Endometrial microvascular endothelial cells (primary cell): ENCODE results near the gene TAOK3. TPM values are rescaled to one million over a fixed set of nuclear protein-coding genes. Genes with fewer than 3 reads are reported as not detected.
"Not testable (repeated sequence)": the region's sequence is repeated elsewhere in the genome, so short reads cannot be mapped to it uniquely, and the experiment has no call there.

ENCODE experiments used
- in situ Hi-C: cut with HindIII; loops from 2 replicates; pipeline ENCODE4 v1.10.0; 2017; ENCODE audit warnings: low sequenced_read_pairs, low pct_unique_long_range_greater_than_20kb; ENCODE audit errors: inconsistent ontology term
- total RNA-seq: library from RNA; depleted of rRNA; stranded (reverse); fragments of >200 nt; gene quantifications from one replicate; pipeline ENCODE4 v1.2.3, GENCODE V29; 2015; ENCODE audit errors: inconsistent ontology term

Gene TAOK3
- total RNA-seq, 1 donor from 2014 or later, result 21.6 TPM

- in situ Hi-C loops, result no loop called here
These were observed 113.6 kb downstream of the TAOK3 start for GRCh38 chr12:118259079-118259478.

GRCh38 chr12:118256352-118256751 is 116.4 kb downstream of the TAOK3 start:
- in situ Hi-C loops, result no loop called here

- in situ Hi-C loops, result no loop called here
These were observed 123.2 kb downstream of the TAOK3 start for GRCh38 chr12:118249547-118249946.

- in situ Hi-C loops, result not testable (repeated sequence)
These were observed 126.8 kb downstream of the TAOK3 start for GRCh38 chr12:118245886-118246285.

GRCh38 chr12:118238888-118239287 is 133.8 kb downstream of the TAOK3 start:
- in situ Hi-C loops, result no loop called here

- in situ Hi-C loops, result no loop called here
These were observed 134.8 kb downstream of the TAOK3 start for GRCh38 chr12:118237908-118238307.

- in situ Hi-C loops, result no loop called here
These were observed 135.5 kb downstream of the TAOK3 start for GRCh38 chr12:118237052-118237665.

- in situ Hi-C loops, result no loop called here
These were observed 152.0 kb downstream of the TAOK3 start for GRCh38 chr12:118220702-118221101.

- in situ Hi-C loops, result no loop called here
These were observed 152.9 kb downstream of the TAOK3 start for GRCh38 chr12:118219772-118220171.

GRCh38 chr12:118219106-118219505 is 153.6 kb downstream of the TAOK3 start:
- in situ Hi-C loops, result no loop called here

- in situ Hi-C loops, result no loop called here
These were observed 159.3 kb downstream of the TAOK3 start for GRCh38 chr12:118213452-118213851.

- in situ Hi-C loops, result no loop called here
These were observed 160.1 kb downstream of the TAOK3 start for GRCh38 chr12:118212606-118213005.

- in situ Hi-C loops, result no loop called here
These were observed 166.6 kb downstream of the TAOK3 start for GRCh38 chr12:118206107-118206412.

GRCh38 chr12:118193958-118194357 is 178.7 kb downstream of the TAOK3 start:
- in situ Hi-C loops, result no loop called here

GRCh38 chr12:118193477-118193876 is 179.2 kb downstream of the TAOK3 start:
- in situ Hi-C loops, result no loop called here

GRCh38 chr12:118190266-118190665 is 182.4 kb downstream of the TAOK3 start:
- in situ Hi-C loops, result no loop called here

GRCh38 chr12:118189741-118190191 is 182.9 kb downstream of the TAOK3 start:
- in situ Hi-C loops, result loop anchor here (10.0 kb wide), 1 partner anchor 185 kb away; the partner anchor contains the start of genes SUDS3 and TAOK3

GRCh38 chr12:118188690-118189371 is 183.9 kb downstream of the TAOK3 start:
- in situ Hi-C loops, result loop anchor here (10.0 kb wide), 1 partner anchor 186 kb away; the partner anchor contains the start of genes SUDS3 and TAOK3

GRCh38 chr12:118187751-118188435 is 184.8 kb downstream of the TAOK3 start:
- in situ Hi-C loops, result loop anchor here (10.0 kb wide), 1 partner anchor 187 kb away; the partner anchor contains the start of genes SUDS3 and TAOK3
